Measurements from ENCODE around the gene TLX1.

Gene TLX1

DNA sequence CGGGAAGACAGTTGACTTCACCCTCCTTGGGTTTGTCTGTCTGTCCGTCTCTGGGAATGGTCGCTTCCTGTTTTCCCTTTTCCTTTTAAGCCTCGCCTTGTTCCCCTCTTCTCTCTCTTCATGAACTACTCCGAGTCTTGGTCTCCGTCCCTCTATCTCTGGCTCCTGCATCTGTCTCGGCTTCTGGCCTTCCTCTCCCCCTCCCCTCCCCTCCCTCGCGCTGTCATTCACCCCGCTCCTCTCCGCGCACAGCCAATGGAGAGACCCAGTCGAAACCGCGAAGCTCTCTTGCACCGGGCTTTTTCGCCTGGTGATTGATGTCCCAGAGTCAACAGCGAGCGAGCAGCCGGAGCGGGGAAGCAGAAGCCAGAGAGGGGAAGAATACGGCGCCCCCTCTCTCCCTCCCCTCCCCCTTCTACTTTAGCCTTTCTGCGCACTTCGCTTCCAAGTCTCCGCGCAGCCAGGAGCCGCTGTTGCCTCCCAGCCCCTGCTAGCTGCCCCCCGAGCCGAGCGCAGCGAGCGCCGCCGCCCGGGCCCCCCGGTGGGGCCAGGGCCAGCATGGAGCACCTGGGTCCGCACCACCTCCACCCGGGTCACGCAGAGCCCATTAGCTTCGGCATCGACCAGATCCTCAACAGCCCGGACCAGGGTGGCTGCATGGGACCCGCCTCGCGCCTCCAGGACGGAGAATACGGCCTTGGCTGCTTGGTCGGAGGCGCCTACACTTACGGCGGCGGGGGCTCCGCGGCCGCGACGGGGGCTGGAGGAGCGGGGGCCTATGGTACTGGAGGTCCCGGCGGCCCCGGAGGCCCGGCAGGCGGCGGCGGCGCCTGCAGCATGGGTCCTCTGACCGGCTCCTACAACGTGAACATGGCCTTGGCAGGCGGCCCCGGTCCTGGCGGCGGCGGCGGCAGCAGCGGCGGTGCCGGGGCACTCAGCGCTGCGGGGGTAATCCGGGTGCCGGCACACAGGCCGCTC, at the start of gene TLX1:
TSS of gene TLX1 (plus strand) at position 317 of the 978 bp plus-strand sequence. CDS start at position 559, 242 bp downstream.
- H3K4me3 ChIP-seq (replicated peaks; ENCODE audit: low read depth, low read length), result no peak within 1 kb of the TSS
- no peak for DNase-seq (ENCODE audit: extremely low read depth, low read depth)
- TF ChIP-seq, protein P1, sequence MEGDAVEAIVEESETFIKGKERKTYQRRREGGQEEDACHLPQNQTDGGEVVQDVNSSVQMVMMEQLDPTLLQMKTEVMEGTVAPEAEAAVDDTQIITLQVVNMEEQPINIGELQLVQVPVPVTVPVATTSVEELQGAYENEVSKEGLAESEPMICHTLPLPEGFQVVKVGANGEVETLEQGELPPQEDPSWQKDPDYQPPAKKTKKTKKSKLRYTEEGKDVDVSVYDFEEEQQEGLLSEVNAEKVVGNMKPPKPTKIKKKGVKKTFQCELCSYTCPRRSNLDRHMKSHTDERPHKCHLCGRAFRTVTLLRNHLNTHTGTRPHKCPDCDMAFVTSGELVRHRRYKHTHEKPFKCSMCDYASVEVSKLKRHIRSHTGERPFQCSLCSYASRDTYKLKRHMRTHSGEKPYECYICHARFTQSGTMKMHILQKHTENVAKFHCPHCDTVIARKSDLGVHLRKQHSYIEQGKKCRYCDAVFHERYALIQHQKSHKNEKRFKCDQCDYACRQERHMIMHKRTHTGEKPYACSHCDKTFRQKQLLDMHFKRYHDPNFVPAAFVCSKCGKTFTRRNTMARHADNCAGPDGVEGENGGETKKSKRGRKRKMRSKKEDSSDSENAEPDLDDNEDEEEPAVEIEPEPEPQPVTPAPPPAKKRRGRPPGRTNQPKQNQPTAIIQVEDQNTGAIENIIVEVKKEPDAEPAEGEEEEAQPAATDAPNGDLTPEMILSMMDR (IDR thresholded peaks at IDR 0.05; ENCODE audit: low read depth, low read length, missing control alignments), result no peak

DNA sequence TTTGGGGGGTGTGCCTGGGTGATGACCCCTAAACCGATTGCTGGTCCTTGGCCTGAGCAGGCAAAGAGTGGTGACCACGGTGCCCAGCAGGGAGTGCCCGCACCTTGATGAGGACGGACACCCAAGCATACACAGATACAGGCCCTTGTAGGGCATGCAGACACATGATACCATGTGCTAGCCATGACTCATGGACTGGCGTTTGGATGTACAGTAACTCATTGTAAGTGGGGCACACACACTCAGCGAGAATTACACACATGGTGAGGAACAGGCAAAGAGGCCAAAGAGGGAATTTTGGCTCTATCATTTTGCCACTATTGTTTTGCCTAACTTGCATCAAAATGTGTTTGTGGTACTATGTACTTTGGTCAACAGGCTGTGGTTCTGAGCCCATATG, 45.3 kb upstream of the TLX1 start:
- DNase-seq (ENCODE audit: extremely low read depth, low read depth), result no peak

DNA sequence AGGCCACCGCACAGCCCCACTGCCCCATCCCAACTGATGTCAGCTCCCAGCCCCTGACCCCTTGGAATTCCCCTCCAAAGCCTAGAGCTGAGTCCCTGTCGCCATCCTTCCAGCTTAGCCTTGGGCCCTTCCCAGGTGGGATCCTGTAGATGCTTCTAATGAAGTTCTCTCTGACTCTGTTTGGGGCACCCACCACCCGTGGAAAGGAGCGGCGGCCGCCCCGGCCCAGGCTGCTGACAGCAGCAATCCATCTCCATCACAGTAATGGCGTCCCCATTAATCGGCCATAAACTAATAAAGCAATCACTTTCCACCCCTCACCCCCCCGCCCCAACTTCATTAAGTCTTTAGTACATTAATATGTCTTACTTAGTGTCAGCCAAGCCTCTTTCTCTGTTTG, 43.7 kb upstream of the TLX1 start:
- DNase-seq (ENCODE audit: extremely low read depth, low read depth), result no peak
- TF ChIP-seq, protein P1 (IDR thresholded peaks at IDR 0.05; ENCODE audit: low read depth, low read length, missing control alignments), result no peak
- no peak overlapping the region for H3K4me3 ChIP-seq (replicated peaks; ENCODE audit: low read depth, low read length)

More for the DNA sequence above, 45.3 kb upstream of the TLX1 start:
- TF ChIP-seq, protein P1 (IDR thresholded peaks at IDR 0.05; ENCODE audit: low read depth, low read length, missing control alignments), result no peak
- no peak overlapping the region for H3K4me3 ChIP-seq (replicated peaks; ENCODE audit: low read depth, low read length)

DNA sequence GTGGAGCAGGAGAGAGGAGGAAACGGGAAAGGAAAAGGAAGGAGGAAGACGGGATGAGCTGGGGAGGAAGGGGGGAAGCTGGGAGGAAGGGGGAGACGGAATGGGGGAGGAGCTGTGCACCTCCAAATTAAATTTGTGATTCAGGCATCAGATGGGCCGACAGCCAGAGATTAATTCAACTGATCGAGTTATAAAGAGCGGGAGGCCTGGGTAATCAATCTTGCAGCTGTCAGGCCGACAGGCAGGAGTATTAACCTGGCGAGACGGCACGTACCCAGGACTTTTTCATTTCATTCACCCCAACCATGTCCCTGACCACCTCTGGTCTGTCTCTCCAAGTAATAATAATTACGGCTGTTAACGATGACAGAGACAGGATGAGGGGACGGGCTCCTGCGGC, 43.1 kb upstream of the TLX1 start:
- H3K4me3 ChIP-seq (replicated peaks; ENCODE audit: low read depth, low read length), result no peak overlapping the region
- no peak for DNase-seq (ENCODE audit: extremely low read depth, low read depth)
- TF ChIP-seq, protein P1 (IDR thresholded peaks at IDR 0.05; ENCODE audit: low read depth, low read length, missing control alignments), result no peak

DNA sequence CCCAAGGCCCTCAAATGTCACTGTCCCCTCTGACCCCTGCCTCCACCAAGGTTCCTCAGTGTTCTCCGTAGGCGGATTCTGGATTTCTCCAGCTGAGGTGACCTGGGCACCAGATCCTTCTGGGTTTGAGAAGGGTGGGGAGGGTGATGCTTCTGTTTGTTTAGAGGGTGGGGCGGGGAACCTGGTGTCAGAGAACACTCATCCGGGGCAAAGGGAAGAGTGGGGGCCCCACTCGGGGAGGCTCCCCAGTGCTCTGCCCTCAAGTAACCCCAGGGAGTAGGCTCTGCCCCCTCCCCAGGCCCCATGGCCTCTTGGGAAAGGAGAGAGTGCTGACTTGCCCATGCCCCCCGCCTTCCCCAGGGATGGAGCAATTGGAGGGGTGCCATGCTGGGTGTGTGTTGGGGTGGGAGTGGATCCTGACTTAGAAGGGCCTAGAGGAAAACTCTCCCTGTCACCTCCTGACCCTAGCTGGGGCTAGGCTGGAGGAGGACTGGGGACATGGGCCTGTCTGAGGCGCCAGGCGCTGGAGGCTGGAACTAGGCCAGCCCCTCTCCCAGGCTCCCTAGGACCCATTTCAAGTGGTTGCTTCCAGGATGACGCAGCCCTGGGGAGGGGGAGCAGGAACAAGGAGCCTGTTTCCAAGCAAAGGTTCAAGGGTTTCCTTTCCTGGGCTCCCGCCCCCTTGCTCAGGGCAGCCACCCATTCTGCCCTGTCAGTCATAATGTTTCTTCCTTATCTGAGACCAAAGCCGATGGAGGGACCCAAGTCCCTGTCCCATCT, 41.4 kb upstream of the TLX1 start:
- no peak for DNase-seq (ENCODE audit: extremely low read depth, low read depth)
- TF ChIP-seq, protein P1 (IDR thresholded peaks at IDR 0.05; ENCODE audit: low read depth, low read length, missing control alignments), result no peak
- H3K4me3 ChIP-seq (replicated peaks; ENCODE audit: low read depth, low read length), result no peak overlapping the region

DNA sequence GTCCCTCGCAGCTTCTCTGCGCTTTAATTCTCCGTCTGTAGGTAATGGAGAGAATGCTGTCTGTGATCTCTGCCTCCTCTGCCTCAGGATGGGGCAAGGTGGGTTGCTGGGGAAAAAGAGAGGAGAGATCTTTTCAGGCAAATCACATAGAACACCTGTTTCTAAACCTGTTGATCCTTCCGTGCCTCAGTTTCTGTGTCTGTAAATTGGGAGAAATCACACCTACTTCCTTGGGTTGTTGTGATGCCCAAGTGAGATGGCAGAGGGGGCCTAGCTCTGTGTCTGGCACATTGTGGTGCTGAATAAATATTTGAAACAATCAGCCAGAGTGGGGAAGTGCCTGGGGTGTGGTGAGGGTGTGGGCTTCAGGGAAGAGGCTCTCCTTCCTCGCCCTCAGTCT, 40.5 kb upstream of the TLX1 start:
- no peak for DNase-seq (ENCODE audit: extremely low read depth, low read depth)
- H3K4me3 ChIP-seq (replicated peaks; ENCODE audit: low read depth, low read length), result no peak overlapping the region
- TF ChIP-seq, protein P1 (IDR thresholded peaks at IDR 0.05; ENCODE audit: low read depth, low read length, missing control alignments), result no peak

Measured in HFF-Myc (cell line).